ENCODE measurements around the gene CRYBG1.
A peak's percentile ranks its signal among the peaks of the same experiment; 100 is the strongest.

Gene CRYBG1

DNA sequence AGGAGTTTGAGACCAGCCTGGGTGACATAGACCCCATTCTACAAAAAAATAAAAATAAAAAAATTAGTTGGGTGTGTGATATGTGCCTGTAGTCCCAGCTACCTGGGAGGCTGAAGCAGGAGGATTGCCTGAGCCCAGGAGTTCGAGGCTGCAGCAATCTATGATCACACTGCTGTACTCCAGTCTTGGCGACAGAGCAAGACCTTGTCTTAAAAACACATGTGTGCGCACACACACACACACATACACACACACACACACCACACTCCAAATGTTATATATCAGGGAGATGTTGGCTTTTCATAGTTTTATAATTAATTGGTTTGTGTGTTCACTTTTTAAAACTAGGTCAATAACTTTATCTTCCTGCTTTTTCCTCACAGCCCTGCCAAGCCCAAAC lies 158.2 kb downstream of the CRYBG1 start:
- TF ChIP-seq, protein P1, sequence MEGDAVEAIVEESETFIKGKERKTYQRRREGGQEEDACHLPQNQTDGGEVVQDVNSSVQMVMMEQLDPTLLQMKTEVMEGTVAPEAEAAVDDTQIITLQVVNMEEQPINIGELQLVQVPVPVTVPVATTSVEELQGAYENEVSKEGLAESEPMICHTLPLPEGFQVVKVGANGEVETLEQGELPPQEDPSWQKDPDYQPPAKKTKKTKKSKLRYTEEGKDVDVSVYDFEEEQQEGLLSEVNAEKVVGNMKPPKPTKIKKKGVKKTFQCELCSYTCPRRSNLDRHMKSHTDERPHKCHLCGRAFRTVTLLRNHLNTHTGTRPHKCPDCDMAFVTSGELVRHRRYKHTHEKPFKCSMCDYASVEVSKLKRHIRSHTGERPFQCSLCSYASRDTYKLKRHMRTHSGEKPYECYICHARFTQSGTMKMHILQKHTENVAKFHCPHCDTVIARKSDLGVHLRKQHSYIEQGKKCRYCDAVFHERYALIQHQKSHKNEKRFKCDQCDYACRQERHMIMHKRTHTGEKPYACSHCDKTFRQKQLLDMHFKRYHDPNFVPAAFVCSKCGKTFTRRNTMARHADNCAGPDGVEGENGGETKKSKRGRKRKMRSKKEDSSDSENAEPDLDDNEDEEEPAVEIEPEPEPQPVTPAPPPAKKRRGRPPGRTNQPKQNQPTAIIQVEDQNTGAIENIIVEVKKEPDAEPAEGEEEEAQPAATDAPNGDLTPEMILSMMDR (IDR thresholded peaks at IDR 0.05; ENCODE audit: extremely low read depth, missing control alignments) = no peak
- DNase-seq (ENCODE audit: low spot score) = no peak

DNA sequence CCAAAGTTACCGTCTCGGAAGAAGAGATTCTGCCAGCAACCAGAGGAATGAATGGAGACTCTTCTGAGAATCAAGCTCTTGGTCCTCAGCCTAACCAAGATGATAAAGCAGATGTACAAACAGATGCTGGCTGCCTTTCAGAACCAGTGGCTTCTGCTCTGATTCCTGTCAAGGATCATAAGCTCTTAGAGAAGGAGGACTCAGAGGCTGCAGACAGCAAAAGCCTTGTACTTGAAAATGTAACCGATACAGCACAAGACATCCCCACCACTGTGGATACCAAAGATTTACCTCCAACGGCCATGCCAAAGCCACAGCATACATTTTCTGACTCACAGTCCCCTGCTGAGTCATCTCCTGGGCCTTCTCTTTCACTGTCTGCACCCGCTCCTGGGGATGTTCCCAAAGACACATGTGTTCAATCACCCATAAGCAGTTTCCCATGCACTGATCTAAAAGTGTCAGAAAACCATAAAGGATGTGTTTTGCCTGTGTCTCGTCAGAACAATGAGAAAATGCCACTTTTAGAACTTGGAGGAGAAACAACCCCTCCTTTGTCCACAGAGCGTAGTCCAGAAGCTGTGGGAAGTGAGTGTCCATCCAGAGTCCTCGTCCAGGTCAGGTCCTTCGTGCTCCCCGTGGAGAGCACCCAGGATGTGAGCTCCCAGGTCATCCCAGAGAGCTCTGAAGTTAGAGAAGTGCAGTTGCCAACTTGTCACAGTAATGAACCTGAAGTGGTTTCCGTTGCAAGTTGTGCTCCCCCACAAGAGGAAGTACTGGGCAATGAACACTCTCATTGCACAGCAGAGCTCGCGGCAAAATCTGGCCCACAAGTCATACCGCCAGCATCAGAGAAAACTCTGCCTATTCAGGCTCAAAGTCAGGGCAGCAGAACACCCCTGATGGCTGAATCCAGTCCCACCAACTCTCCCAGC lies 159.2 kb downstream of the CRYBG1 start:
- TF ChIP-seq, protein P1 (IDR thresholded peaks at IDR 0.05; ENCODE audit: extremely low read depth, missing control alignments) = no peak
- peak; percentile 54 for DNase-seq (ENCODE audit: low spot score)

DNA sequence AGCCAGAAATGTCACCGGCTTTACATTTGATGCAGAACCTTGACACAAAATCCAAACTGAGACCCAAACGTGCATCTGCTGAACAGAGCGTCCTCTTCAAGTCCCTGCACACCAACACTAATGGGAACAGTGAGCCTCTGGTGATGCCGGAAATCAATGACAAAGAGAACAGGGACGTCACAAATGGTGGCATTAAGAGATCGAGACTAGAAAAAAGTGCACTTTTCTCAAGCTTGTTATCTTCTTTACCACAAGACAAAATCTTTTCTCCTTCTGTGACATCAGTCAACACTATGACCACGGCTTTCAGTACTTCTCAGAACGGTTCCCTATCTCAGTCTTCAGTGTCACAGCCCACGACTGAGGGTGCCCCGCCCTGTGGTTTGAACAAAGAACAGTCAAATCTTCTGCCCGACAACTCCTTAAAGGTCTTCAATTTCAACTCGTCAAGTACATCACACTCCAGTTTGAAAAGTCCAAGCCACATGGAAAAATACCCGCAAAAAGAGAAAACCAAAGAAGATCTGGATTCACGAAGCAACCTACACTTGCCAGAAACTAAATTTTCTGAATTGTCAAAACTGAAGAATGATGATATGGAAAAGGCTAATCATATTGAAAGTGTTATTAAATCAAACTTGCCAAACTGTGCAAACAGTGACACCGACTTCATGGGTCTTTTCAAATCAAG lies 160.3 kb downstream of the CRYBG1 start:
- peak; percentile 78 for DNase-seq (ENCODE audit: low spot score)
- TF ChIP-seq, protein P1 (IDR thresholded peaks at IDR 0.05; ENCODE audit: extremely low read depth, missing control alignments) = no peak

DNA sequence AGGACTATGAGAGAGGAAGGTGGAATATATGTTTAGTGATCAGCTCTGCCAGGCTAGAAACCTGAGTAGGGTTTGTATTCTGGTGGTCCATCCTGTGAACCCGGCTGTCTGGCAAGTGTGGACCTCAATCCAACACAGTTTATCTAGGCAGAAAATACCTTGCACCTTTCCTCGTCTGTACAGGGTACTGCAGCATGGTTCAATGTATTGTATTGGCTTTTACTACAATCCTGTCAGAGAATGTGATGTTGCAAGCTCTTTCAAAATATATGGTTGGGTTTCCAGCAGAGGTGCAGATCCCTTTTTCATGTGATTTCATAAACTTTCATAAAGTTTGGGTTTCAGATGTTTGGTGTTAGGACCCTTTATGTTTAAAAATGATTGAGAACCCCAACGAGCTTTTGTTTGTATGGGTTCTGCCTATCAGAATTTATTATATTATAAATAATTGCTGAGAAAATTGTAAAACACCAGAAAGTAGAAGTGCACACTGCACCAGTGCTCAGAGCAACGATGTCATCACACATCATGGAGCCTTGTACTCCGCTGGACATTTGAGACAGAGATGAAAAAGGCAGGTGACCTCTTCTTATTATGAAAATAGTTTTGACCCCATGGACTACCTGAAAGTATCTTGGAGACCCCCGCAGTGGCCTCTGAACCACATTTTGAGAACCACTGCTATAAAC lies 162.2 kb downstream of the CRYBG1 start:
- TF ChIP-seq, protein P1 (IDR thresholded peaks at IDR 0.05; ENCODE audit: extremely low read depth, missing control alignments) = no peak
- no peak for DNase-seq (ENCODE audit: low spot score)

DNA sequence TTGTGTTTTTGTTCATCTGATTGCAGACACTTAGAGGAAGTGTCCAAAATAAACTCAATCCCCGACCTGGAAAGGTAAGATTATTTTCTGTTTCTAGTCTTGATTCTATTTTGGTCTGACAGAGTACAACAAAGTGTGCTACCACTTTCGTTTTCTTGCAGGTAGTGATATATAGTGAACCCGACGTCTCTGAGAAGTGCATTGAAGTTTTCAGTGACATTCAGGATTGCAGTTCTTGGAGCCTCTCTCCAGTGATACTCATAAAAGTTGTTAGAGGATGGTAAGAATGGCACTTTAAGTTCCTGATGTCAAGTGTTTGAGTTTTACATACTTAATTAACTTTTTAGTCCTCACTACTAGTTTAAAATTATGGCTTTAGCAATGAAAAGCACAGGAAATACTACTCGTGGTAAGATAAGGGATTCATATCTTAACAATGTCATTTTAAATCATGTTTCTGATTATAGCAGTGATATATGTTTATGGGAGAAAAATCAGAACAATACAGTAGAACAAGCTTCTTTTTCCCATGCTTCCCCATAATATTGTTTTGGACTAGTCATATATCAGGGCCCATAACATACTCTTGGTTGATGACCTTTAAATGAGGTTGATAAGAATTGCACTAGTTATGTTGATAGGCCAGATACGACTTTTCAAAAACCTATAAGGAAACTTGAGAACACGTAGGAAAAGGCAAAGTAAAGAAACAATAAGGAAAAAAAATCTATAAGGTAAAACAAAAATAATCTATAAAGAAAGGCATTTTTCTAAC lies 164.8 kb downstream of the CRYBG1 start:
- TF ChIP-seq, protein P1 (IDR thresholded peaks at IDR 0.05; ENCODE audit: extremely low read depth, missing control alignments) = no peak
- DNase-seq (ENCODE audit: low spot score) = peak; percentile 52

DNA sequence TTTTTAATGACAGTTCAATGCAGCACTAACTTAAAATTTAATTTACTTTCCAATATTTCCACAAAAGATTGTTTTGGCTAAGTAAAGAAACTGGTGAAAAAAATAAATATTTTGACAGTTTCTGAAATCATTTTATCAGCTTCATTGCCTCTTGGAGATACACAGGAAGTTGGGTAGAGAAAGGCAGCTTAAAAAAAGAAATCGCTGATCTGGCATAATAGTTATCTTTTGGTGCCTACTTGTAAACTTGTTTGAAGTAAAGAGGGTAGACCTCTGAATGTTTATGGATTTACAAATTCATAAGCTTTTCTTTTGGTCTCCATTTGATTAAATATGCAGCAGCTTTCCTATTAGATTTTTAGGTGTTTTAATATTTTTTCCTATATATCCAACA lies 165.4 kb downstream of the CRYBG1 start:
- TF ChIP-seq, protein P1 (IDR thresholded peaks at IDR 0.05; ENCODE audit: extremely low read depth, missing control alignments) = no peak
- no peak for DNase-seq (ENCODE audit: low spot score)

Data from GM20000 (cell line).